Measurements from ENCODE around the gene PIP4P1. TPM values are rescaled to one million over a fixed set of nuclear protein-coding genes. Genes with fewer than 3 reads are reported as not detected.

The PIP4P1 gene
- total and polyA plus RNA-seq, 2 of the 13 experiments (the other 11 are each of a cell fraction or from before 2014, with no cell fraction given), result 33.4 to 47.0 TPM

GRCh38 chr14:20427231-20428009 is 33.8 kb downstream of the PIP4P1 start:
- DNase-seq (ENCODE audit: low spot score) (peak; percentile 68), FAIRE-seq (peak; percentile 60), ATAC-seq (peak; percentile 76)
- H3K27ac ChIP-seq (ENCODE audit: extremely low read length, insufficient read depth, low read length), result peak overlapping the region; percentile 4
- intact Hi-C loops (cut with micrococcal nuclease; ENCODE audit: unreplicated experiment) (no loop called here), in situ Hi-C loops (cut with HindIII; ENCODE audit: extremely low pct_ligation_motif_present, low pct_unique_long_range_greater_than_20kb) (no loop called here)
- BruUV-seq (replicated peaks), result no TSS peak
- H3K27me3 ChIP-seq (ENCODE audit: control insufficient read depth in 1 of 2, insufficient read depth in 2 of 2, low read length in 2 of 2), result no peaks in the 10 kb centered on the region
- no peaks in the 10 kb centered on the region for H4K20me1 ChIP-seq (ENCODE audit: insufficient read depth, low read length)
- peaks cover 52% of the 10 kb centered on the region for H3K4me1 ChIP-seq (ENCODE audit: insufficient read depth, low read length)
- peak overlapping the region; percentile 39; the same call in 1 of the 2 replicates for H3K9ac ChIP-seq (ENCODE audit: insufficient read depth, low read depth, low read length)
- H3K4me3 ChIP-seq (replicated peaks in 1 of 3; ENCODE audit: insufficient read depth in 1 of 3, low read depth in 2 of 3, low read length in 3 of 3), result peak overlapping the region; percentile 16 to 50 (median 17); a peak in 4 of 6 replicates
- CTCF ChIA-PET (ENCODE audit: low intra/inter-chr PET ratio, low total read pairs), result no interaction called here
- H3K9me3 ChIP-seq (ENCODE audit: low read length), result no peaks in the 10 kb centered on the region
- peak overlapping the region; percentile 64 for H3K4me2 ChIP-seq (ENCODE audit: low read depth, low read length)
- WGBS (ENCODE audit: low lambda C conversion rate), result 2% methylated on average over 5 of the region's 5 CpGs
- peak overlapping the region; percentile 33 for H2AFZ ChIP-seq (ENCODE audit: low read length)
- POLR2A ChIA-PET, result interaction anchor here (1.0 to 4.0 kb wide), 5 partner anchors 9 to 34 kb away, joined by 3 to 37 read pairs (median 6); partner anchors contain the start of genes APEX1, OSGEP, PIP4P1 and TEP1
- H3K79me2 ChIP-seq (ENCODE audit: insufficient read depth, low read length), result no peaks in the 10 kb centered on the region
- no peaks in the 10 kb centered on the region for H3K36me3 ChIP-seq (replicated peaks in 1 of 2; ENCODE audit: control insufficient read depth in 1 of 2, insufficient read depth in 2 of 2, low read length in 2 of 2)
- TF ChIP-seq CENPX (CRISPR knock-in tag; IDR thresholded peaks at IDR 0.05) (no peak), ZNF224 (CRISPR knock-in tag; IDR thresholded peaks at IDR 0.05) (no peak), SP5 (CRISPR knock-in tag; IDR thresholded peaks at IDR 0.05; ENCODE audit: borderline replicate concordance, low read depth) (peak; percentile 65; the same call in 1 of the 2 replicates), JUND (CRISPR knock-in tag; IDR thresholded peaks at IDR 0.05) (peak; percentile 39; the same call in 1 of the 2 replicates), ZFP62 (CRISPR knock-in tag; IDR thresholded peaks at IDR 0.05) (no peak), MEF2D (CRISPR knock-in tag; IDR thresholded peaks at IDR 0.05) (0 out of 2 replicates have a peak, but pooled peaks have one; percentile 42), FOSL2 (CRISPR knock-in tag; IDR thresholded peaks at IDR 0.05) (peak; percentile 90), TBX2 (CRISPR knock-in tag; IDR thresholded peaks at IDR 0.05; ENCODE audit: borderline replicate concordance) (peak; percentile 16; the same call in 1 of the 2 replicates), MED1 (CRISPR knock-in tag; IDR thresholded peaks at IDR 0.05) (peak; percentile 23; the same call in 1 of the 2 replicates), GABPB1 (CRISPR knock-in tag; IDR thresholded peaks at IDR 0.05) (peak; percentile 27; the same call in 1 of the 2 replicates), KDM1A (CRISPR knock-in tag; IDR thresholded peaks at IDR 0.05) (no peak), FOSL1 (CRISPR knock-in tag; IDR thresholded peaks at IDR 0.05; ENCODE audit: borderline replicate concordance) (peak; percentile 66; the same call in 1 of the 2 replicates), RXRB (CRISPR knock-in tag; IDR thresholded peaks at IDR 0.05; ENCODE audit: borderline replicate concordance) (peak; percentile 28; the same call in 1 of the 2 replicates), ZNF432 (CRISPR knock-in tag; IDR thresholded peaks at IDR 0.05; ENCODE audit: borderline replicate concordance) (no peak), FOXA3 (CRISPR knock-in tag; IDR thresholded peaks at IDR 0.05) (0 out of 2 replicates have a peak, but pooled peaks have one; percentile 18), FUBP1 (CRISPR knock-in tag; IDR thresholded peaks at IDR 0.05; ENCODE audit: borderline replicate concordance) (no peak), ZBTB20 (CRISPR knock-in tag; IDR thresholded peaks at IDR 0.05; ENCODE audit: borderline replicate concordance, low read depth) (0 out of 2 replicates have a peak, but pooled peaks have one; percentile 31)
- TF ChIP-seq, protein P1, sequence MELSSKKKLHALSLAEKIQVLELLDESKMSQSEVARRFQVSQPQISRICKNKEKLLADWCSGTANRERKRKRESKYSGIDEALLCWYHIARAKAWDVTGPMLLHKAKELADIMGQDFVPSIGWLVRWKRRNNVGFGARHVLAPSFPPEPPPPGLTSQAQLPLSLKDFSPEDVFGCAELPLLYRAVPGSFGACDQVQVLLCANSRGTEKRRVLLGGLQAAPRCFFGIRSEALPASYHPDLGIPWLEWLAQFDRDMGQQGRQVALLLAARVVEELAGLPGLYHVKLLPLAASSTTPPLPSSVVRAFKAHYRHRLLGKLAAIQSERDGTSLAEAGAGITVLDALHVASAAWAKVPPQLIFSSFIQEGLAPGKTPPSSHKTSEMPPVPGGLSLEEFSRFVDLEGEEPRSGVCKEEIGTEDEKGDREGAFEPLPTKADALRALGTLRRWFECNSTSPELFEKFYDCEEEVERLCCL (CRISPR knock-in tag; IDR thresholded peaks at IDR 0.05; ENCODE audit: borderline replicate concordance), result no peak
- TF ChIP-seq, protein P2, sequence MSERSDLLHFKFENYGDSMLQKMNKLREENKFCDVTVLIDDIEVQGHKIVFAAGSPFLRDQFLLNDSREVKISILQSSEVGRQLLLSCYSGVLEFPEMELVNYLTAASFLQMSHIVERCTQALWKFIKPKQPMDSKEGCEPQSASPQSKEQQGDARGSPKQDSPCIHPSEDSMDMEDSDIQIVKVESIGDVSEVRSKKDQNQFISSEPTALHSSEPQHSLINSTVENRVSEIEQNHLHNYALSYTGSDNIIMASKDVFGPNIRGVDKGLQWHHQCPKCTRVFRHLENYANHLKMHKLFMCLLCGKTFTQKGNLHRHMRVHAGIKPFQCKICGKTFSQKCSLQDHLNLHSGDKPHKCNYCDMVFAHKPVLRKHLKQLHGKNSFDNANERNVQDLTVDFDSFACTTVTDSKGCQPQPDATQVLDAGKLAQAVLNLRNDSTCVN (CRISPR knock-in tag; IDR thresholded peaks at IDR 0.05; ENCODE audit: borderline replicate concordance), result peak; percentile 49; the same call in 1 of the 2 replicates
